Activated T-cell treated with anti-CD3 and anti-CD28 coated beads for 1 hour (primary cell): ENCODE measurements around the gene ELL.

Experiments
- DNase-seq: peaks from one replicate; pipeline ENCODE4 v3.0.0-alpha.2; 2020; ENCODE audit warnings: low read depth

Gene ELL

GRCh38 chr19:18488838-18489626, 32.8 kb downstream of the ELL start:
- DNase-seq, result no peak

- no peak for DNase-seq
These were observed 33.5 kb downstream of the ELL start for GRCh38 chr19:18488403-18488723.

GRCh38 chr19:18487576-18488402, 34.1 kb downstream of the ELL start:
- DNase-seq, result no peak

GRCh38 chr19:18486746-18487145, 35.1 kb downstream of the ELL start:
- no peak for DNase-seq

GRCh38 chr19:18484992-18485391, 36.9 kb downstream of the ELL start:
- no peak for DNase-seq

GRCh38 chr19:18483119-18483890, 38.6 kb downstream of the ELL start:
- no peak for DNase-seq

GRCh38 chr19:18481505-18482222, 40.2 kb downstream of the ELL start:
- DNase-seq, result no peak

- DNase-seq, result no peak
These were observed 41.7 kb downstream of the ELL start for GRCh38 chr19:18480006-18480691.

- no peak for DNase-seq
These were observed 43.1 kb downstream of the ELL start for GRCh38 chr19:18478545-18479311.

- no peak for DNase-seq
These were observed 43.9 kb downstream of the ELL start for GRCh38 chr19:18477974-18478373.

- DNase-seq, result no peak
These were observed 44.7 kb downstream of the ELL start for GRCh38 chr19:18477042-18477779.

GRCh38 chr19:18476507-18477041, 45.3 kb downstream of the ELL start:
- DNase-seq, result no peak

- no peak for DNase-seq
These were observed 46.0 kb downstream of the ELL start for GRCh38 chr19:18475762-18476331.

- no peak for DNase-seq
These were observed 46.8 kb downstream of the ELL start for GRCh38 chr19:18475004-18475453.

- no peak for DNase-seq
These were observed 47.4 kb downstream of the ELL start for GRCh38 chr19:18474366-18474887.

- DNase-seq, result no peak
These were observed 48.2 kb downstream of the ELL start for GRCh38 chr19:18473706-18474087.

GRCh38 chr19:18473003-18473705, 48.7 kb downstream of the ELL start:
- no peak for DNase-seq

GRCh38 chr19:18470787-18471186, 51.1 kb downstream of the ELL start:
- no peak for DNase-seq
